ENCODE results near the gene DCDC2B. TPM values are rescaled to one million over a fixed set of nuclear protein-coding genes. Genes with fewer than 3 reads are reported as not detected.

Gene DCDC2B
- total and polyA plus RNA-seq, 9 of the 15 experiments (the other 6 are each of a cell fraction or from before 2014, with no cell fraction given), result not detected

DNA sequence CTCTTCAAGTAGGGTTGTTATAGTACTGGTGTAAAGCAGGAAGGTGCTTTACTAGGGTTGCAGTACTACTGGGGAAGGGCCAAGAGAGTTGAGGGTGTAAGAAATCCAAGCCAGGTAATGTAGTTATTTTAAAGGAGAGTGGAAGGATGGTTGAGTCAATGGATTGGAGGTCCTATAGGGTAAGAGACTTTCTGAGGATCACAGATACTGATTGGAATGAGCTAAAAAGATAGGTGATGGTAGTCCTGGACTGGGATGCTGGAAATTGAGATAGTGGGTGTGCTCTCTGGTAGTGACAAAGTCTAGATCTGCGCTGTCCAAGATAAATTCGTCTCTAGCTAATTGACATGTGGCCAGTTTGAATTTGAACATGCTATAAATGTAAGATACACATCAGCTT lies 22.4 kb upstream of the DCDC2B start:
- H3K9me1 ChIP-seq (ENCODE audit: control insufficient read depth, insufficient read depth, low read length), result peaks cover 4% of the 10 kb centered on the region
- H3K4me3 ChIP-seq, result no peak overlapping the region
- no peaks in the 10 kb centered on the region for H3K9me3 ChIP-seq (replicated peaks; ENCODE audit: control insufficient read depth, insufficient read depth, low read depth, low read length)
- H3K36me3 ChIP-seq (ENCODE audit: control insufficient read depth, insufficient read depth, low read length), result peaks cover 91% of the 10 kb centered on the region
- no peak overlapping the region for H3K4me2 ChIP-seq (ENCODE audit: insufficient read depth, low read length)
- ChIA-PET CTCF (ENCODE audit: low intra/inter-chr PET ratio) (no interaction called here), POLR2A (interaction anchor here (0.8 to 11.6 kb wide), 3 partner anchors 10 to 103 kb away, joined by 3 to 201 read pairs (median 5); partner anchors contain the start of gene CCDC28B)
- H4K20me1 ChIP-seq (replicated peaks; ENCODE audit: control insufficient read depth, insufficient read depth, low read length), result no peaks in the 10 kb centered on the region; the same call in 1 of the 2 replicates
- DNase-seq (ENCODE audit: extremely low read depth in 1 of 4, low spot score in 3 of 4), result no peak
- in situ Hi-C loops (cut with MboI) (no loop called here), intact Hi-C loops (cut with micrococcal nuclease) (loop anchor here (10.0 kb wide), 1 partner anchor 172 kb away; the partner anchor contains the start of gene KHDRBS1)
- peaks cover 8 to 10% of the 10 kb centered on the region in 2 experiments for H3K4me1 ChIP-seq (replicated peaks in 1 of 2; ENCODE audit: control insufficient read depth in 2 of 2, insufficient read depth in 2 of 2, low read length in 2 of 2)
- peak overlapping the region; percentile 23 to 62; a peak in 1 of 4 replicates for H3K9ac ChIP-seq (ENCODE audit: insufficient read depth in 1 of 2, low read depth in 2 of 2, low read length in 2 of 2)
- ATAC-seq, result no peak; the same call in 2 of the 3 replicates
- peak overlapping the region; percentile 46; the same call in 2 of the 3 replicates for H3K27ac ChIP-seq (ENCODE audit: extremely low read depth, low read depth, low read length)
- no peak for FAIRE-seq
- BruUV-seq (replicated peaks), result no TSS peak
- no peaks in the 10 kb centered on the region for H3K27me3 ChIP-seq (ENCODE audit: control insufficient read depth in 2 of 2, insufficient read depth in 2 of 2, low read length in 2 of 2)
- peaks cover 50% of the 10 kb centered on the region for H3K79me2 ChIP-seq (ENCODE audit: control insufficient read depth, insufficient read depth, low read length)
- no peak for TF ChIP-seq C11orf30 (IDR thresholded peaks at IDR 0.05; ENCODE audit: low read depth)
- no peak for TF ChIP-seq NCOA4 (IDR thresholded peaks at IDR 0.05; ENCODE audit: partially characterized antibody)
- TF ChIP-seq ZNF695 (CRISPR knock-in tag; IDR thresholded peaks at IDR 0.05), result no peak
- 0 out of 2 replicates have a peak, but pooled peaks have one; percentile 2 for TF ChIP-seq SUPT5H (IDR thresholded peaks at IDR 0.05)
- TF ChIP-seq DDX20 (tag; IDR thresholded peaks at IDR 0.05; ENCODE audit: low read depth), result no peak
- TF ChIP-seq, protein P1, sequence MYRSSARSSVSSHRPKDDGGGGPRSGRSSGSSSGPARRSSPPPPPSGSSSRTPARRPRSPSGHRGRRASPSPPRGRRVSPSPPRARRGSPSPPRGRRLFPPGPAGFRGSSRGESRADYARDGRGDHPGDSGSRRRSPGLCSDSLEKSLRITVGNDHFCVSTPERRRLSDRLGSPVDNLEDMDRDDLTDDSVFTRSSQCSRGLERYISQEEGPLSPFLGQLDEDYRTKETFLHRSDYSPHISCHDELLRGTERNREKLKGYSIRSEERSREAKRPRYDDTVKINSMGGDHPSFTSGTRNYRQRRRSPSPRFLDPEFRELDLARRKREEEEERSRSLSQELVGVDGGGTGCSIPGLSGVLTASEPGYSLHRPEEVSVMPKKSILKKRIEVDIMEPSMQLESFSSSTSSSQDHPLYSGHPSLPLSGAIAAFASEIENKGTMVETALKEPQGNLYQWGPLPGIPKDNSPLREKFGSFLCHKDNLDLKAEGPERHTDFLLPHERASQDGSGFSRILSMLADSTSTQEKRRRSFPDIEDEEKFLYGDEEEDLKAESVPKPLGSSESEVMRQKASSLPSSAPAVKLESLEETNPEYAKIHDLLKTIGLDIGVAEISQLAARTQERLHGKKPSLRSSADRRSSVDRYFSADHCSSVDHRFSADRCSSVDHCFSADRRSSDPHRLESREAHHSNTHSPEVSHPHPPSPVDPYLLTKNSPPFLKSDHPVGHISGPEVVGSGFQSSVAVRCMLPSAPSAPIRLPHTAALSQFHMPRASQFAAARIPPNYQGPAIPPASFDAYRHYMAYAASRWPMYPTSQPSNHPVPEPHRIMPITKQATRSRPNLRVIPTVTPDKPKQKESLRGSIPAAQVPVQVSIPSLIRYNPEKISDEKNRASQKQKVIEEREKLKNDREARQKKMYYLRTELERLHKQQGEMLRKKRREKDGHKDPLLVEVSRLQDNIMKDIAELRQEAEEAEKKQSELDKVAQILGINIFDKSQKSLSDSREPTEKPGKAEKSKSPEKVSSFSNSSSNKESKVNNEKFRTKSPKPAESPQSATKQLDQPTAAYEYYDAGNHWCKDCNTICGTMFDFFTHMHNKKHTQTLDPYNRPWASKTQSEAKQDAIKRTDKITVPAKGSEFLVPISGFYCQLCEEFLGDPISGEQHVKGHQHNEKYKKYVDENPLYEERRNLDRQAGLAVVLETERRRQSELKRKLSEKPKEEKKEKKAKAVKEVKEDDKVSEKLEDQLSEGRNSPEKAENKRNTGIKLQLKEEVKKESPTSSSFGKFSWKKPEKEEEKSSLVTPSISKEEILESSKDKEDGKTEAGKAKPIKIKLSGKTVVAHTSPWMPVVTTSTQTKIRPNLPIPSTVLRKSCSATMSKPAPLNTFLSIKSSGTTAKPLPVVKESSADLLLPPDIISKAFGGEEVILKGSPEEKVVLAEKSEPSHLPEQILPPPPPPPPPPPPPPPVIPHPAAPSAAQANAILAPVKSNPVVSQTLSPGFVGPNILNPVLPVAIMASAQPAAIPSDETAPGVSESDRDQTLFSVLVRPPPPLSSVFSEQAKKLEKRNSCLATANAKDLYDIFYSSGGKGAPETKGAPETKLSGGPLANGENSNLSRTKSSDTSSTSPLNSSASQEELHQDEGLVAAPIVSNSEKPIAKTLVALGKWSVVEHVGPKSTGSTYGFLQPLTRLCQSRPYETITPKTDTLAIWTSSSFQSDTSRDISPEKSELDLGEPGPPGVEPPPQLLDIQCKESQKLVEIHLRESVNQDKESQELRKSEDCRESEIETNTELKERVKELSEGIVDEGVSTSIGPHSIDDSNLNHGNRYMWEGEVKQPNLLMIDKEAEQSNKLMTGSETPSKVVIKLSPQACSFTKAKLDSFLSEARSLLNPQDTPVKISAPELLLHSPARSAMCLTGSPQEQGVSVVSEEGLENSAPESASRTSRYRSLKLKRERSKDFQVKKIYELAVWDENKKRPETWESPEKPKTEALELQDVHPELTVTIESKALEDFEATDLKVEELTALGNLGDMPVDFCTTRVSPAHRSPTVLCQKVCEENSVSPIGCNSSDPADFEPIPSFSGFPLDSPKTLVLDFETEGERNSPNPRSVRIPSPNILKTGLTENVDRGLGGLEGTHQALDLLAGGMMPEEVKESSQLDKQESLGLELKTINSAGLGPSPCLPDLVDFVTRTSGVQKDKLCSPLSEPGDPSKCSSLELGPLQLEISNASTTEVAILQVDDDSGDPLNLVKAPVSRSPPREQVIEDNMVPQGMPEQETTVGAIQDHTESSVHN (IDR thresholded peaks at IDR 0.05; ENCODE audit: borderline replicate concordance in 1 of 2, low read depth in 1 of 2), result no peak
- TF ChIP-seq, protein P2, sequence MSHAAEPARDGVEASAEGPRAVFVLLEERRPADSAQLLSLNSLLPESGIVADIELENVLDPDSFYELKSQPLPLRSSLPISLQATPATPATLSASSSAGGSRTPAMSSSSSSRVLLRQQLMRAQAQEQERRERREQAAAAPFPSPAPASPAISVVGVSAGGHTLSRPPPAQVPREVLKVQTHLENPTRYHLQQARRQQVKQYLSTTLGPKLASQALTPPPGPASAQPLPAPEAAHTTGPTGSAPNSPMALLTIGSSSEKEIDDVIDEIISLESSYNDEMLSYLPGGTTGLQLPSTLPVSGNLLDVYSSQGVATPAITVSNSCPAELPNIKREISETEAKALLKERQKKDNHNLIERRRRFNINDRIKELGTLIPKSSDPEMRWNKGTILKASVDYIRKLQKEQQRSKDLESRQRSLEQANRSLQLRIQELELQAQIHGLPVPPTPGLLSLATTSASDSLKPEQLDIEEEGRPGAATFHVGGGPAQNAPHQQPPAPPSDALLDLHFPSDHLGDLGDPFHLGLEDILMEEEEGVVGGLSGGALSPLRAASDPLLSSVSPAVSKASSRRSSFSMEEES (CRISPR knock-in tag; IDR thresholded peaks at IDR 0.05), result no peak
- 0 out of 2 replicates have a peak, but pooled peaks have one; percentile 27 for TF ChIP-seq RBFOX2 (IDR thresholded peaks at IDR 0.05; ENCODE audit: low read depth, low read length)
- 0 out of 2 replicates have a peak, but pooled peaks have one; percentile 43 for TF ChIP-seq NFRKB (IDR thresholded peaks at IDR 0.05; ENCODE audit: low read depth)
- 0 out of 2 replicates have a peak, but pooled peaks have one; percentile 27 for TF ChIP-seq CBFA2T3 (IDR thresholded peaks at IDR 0.05)
- H2AFZ ChIP-seq (ENCODE audit: low read depth, low read length), result no peak overlapping the region
- WGBS (ENCODE audit: insufficient coverage, low coverage, missing lambda C conversion rate), result 58% methylated on average over 2 of the region's 2 CpGs

Measured in K562 (cell line).